Upper lobe of left lung (tissue), 4 donors: ENCODE measurements around the gene ACOXL.

Source experiments
- POLR2A ChIP-seq, 4 donors: fragments of 450-650 bp; IDR thresholded peaks; one replicate each; pipeline ENCODE4 v1.5.1; 2016 to 2017; ENCODE audit warnings: antibody characterized with exemption in 4 of 4, mild to moderate bottlenecking in 2 of 4
- POLR2AphosphoS5 ChIP-seq, 2 donors: sonication (generic); formaldehyde crosslinking; IDR thresholded peaks; one replicate each; pipeline ENCODE4 v1.5.1; 2017; ENCODE audit warnings: antibody characterized with exemption in 2 of 2

- TF ChIP-seq POLR2A (IDR thresholded peaks at IDR 0.05), result no peak
- no peak for TF ChIP-seq POLR2AphosphoS5 (IDR thresholded peaks at IDR 0.05)
Measured at GRCh38 chr2:111127351-111127750, 395.0 kb downstream of the ACOXL start.
